ENCODE data around the gene ICAM2.

The ICAM2 gene

GRCh38 chr17:64020056-64020766 is at the start of gene ICAM2:
Gene ICAM2 (minus strand): TSS chr17:64020633. CDS start chr17:64006691, 13,942 bp downstream.
- DNase-seq = no peak

- no peak for DNase-seq
Observed at GRCh38 chr17:64070213-64070612, 49.8 kb upstream of the ICAM2 start.

GRCh38 chr17:64069143-64069542 is 48.7 kb upstream of the ICAM2 start:
- no peak for DNase-seq

- no peak for DNase-seq
Observed at GRCh38 chr17:64067657-64068056, 47.2 kb upstream of the ICAM2 start.

GRCh38 chr17:64066716-64067115 is 46.3 kb upstream of the ICAM2 start:
- no peak for DNase-seq

- DNase-seq = no peak
Observed at GRCh38 chr17:64065161-64065560, 44.7 kb upstream of the ICAM2 start.

- no peak for DNase-seq
Observed at GRCh38 chr17:64064331-64064730, 43.9 kb upstream of the ICAM2 start.

- no peak for DNase-seq
Observed at GRCh38 chr17:64063766-64064224, 43.4 kb upstream of the ICAM2 start.

GRCh38 chr17:64063088-64063487 is 42.7 kb upstream of the ICAM2 start:
- no peak for DNase-seq

- DNase-seq = no peak
Observed at GRCh38 chr17:64061178-64061898, 40.9 kb upstream of the ICAM2 start.

- no peak for DNase-seq
Observed at GRCh38 chr17:64060331-64060730, 39.9 kb upstream of the ICAM2 start.

- DNase-seq = no peak
Observed at GRCh38 chr17:64059756-64060155, 39.3 kb upstream of the ICAM2 start.

GRCh38 chr17:64058621-64059020 is 38.2 kb upstream of the ICAM2 start:
- no peak for DNase-seq

- DNase-seq = no peak
Observed at GRCh38 chr17:64057701-64058263, 37.3 kb upstream of the ICAM2 start.

- DNase-seq = no peak
Observed at GRCh38 chr17:64056269-64057005, 36.0 kb upstream of the ICAM2 start.

- DNase-seq = no peak
Observed at GRCh38 chr17:64055183-64056142, 35.0 kb upstream of the ICAM2 start.

- no peak for DNase-seq
Observed at GRCh38 chr17:64054304-64054703, 33.9 kb upstream of the ICAM2 start.

- no peak for DNase-seq
Observed at GRCh38 chr17:64053101-64053500, 32.7 kb upstream of the ICAM2 start.

GRCh38 chr17:64051153-64051552 is 30.7 kb upstream of the ICAM2 start:
- no peak for DNase-seq

GRCh38 chr17:64048805-64049204 is 28.4 kb upstream of the ICAM2 start:
- DNase-seq = no peak

GRCh38 chr17:64045176-64045575 is 24.7 kb upstream of the ICAM2 start:
- no peak for DNase-seq

Measured in SW 1271 (cell line).